GM12878 (cell line): Measurements from ENCODE around the gene C19orf67. TPM values are rescaled to one million over a fixed set of nuclear protein-coding genes. Genes with fewer than 3 reads are reported as not detected.

Experiments
- BRCA1 ChIP-seq: IDR thresholded peaks from 2 replicates; pipeline ENCODE4 v1.6.1; 2011; ENCODE audit warnings: low read depth, low read length, improper control_type of control experiment
- CHD1 ChIP-seq: IDR thresholded peaks from 2 replicates; pipeline ENCODE4 v1.6.1; 2012; ENCODE audit warnings: low read depth, low read length, improper control_type of control experiment
- CREM ChIP-seq: IDR thresholded peaks from 2 replicates; pipeline ENCODE4 v1.6.1; 2014; ENCODE audit warnings: antibody characterized with exemption, low read depth
- CUX1 ChIP-seq: IDR thresholded peaks from 2 replicates; pipeline ENCODE4 v1.6.1; 2012; ENCODE audit warnings: improper control_type of control experiment, low read depth, low read length; ENCODE audit not compliant: insufficient replicate concordance
- ETV6 ChIP-seq, 2 experiments: fragments of 450-650 bp in 1 of 2; IDR thresholded peaks in 1 of 2; conservative IDR thresholded peaks in 1 of 2; 2 replicates each; pipeline ENCODE4 v1.6.1; 2014; ENCODE audit warnings: antibody characterized with exemption in 1 of 2, borderline replicate concordance in 1 of 2, low read depth in 1 of 2, mild to moderate bottlenecking in 1 of 2, moderate library complexity in 1 of 2
- LARP7 ChIP-seq: fragments of 450-650 bp; IDR thresholded peaks from 2 replicates; pipeline ENCODE4 v1.6.1; 2017; ENCODE audit warnings: mild to moderate bottlenecking
- MEF2A ChIP-seq: IDR thresholded peaks from 2 replicates; pipeline ENCODE4 v1.6.1; 2011; ENCODE audit warnings: low read depth, mild to moderate bottlenecking, low read length, moderate library complexity; ENCODE audit not compliant: insufficient read depth
- MYB ChIP-seq: fragments of 150-350 bp; IDR thresholded peaks from 2 replicates; pipeline ENCODE4 v1.6.1; 2014; ENCODE audit warnings: mild to moderate bottlenecking, low read depth, low read length, borderline replicate concordance
- NR2C1 ChIP-seq: fragments of 450-650 bp; IDR thresholded peaks from 2 replicates; pipeline ENCODE4 v1.6.1; 2017; ENCODE audit warnings: antibody characterized with exemption, mild to moderate bottlenecking, moderate library complexity
- NRF1 ChIP-seq: conservative IDR thresholded peaks from 2 replicates; pipeline ENCODE4 v1.6.1; 2011; ENCODE audit warnings: mild to moderate bottlenecking, low read depth, low read length, improper control_type of control experiment
- RFX5 ChIP-seq: IDR thresholded peaks from 2 replicates; pipeline ENCODE4 v1.6.1; 2011; ENCODE audit warnings: low read depth, low read length, improper control_type of control experiment
- SMAD5 ChIP-seq: IDR thresholded peaks from 2 replicates; pipeline ENCODE4 v1.6.1; 2016; ENCODE audit warnings: antibody characterized with exemption, low read depth
- SUZ12 ChIP-seq: fragments of 200-600 bp; sonication (generic); IDR thresholded peaks from one replicate; pipeline ENCODE4 v1.6.1; 2018; ENCODE audit warnings: antibody characterized with exemption, mild to moderate bottlenecking; ENCODE audit not compliant: unreplicated experiment
- TAF1 ChIP-seq: IDR thresholded peaks from 2 replicates; pipeline ENCODE4 v1.6.1; 2011; ENCODE audit warnings: mild to moderate bottlenecking, low read depth, low read length, borderline replicate concordance
- polyA plus RNA-seq, 11 experiments: library from polyadenylated mRNA; depleted of rRNA in 4 of 11; unstranded in 6 of 11; stranded (reverse) in 5 of 11; fragments of >200 nt; fragmentation: Nextera tagmentation in 4 of 11; fragmentation: Illumina TruSeq in 1 of 11; extraction: Ambion mirVana in 4 of 11; extraction: Trizol in 1 of 11; gene quantifications; 1 replicate in 1 of 11; 2 replicates in 10 of 11; pipeline versions ENCODE4 v1.2.1 to v1.2.3, GENCODE V29; 2011 to 2016; ENCODE audit warnings: inconsistent platforms in 2 of 11, missing spikeins in 2 of 11, low read depth in 1 of 11
- total RNA-seq, 4 experiments: library from RNA; depleted of rRNA in 3 of 4; stranded (reverse); fragments of >200 nt in 3 of 4; fragmentation: Illumina TruSeq in 1 of 4; extraction: Trizol in 1 of 4; gene quantifications; 2 replicates each; pipeline versions ENCODE4 v1.2.1 to v1.2.3, GENCODE V29; 2013 to 2021
- TF ChIP-seq, protein P1 (sequence below): fragments of 450-650 bp; IDR thresholded peaks from 2 replicates; pipeline ENCODE4 v1.6.1; 2018; ENCODE audit warnings: mild to moderate bottlenecking, low read depth, moderate library complexity; ENCODE audit not compliant: partially characterized antibody
- TF ChIP-seq, protein P2 (sequence below): fragments of 450-650 bp; IDR thresholded peaks from 2 replicates; pipeline ENCODE4 v1.6.1; 2014; ENCODE audit warnings: mild to moderate bottlenecking

Gene C19orf67
- total and polyA plus RNA-seq, 10 of the 15 experiments (the other 5 are each of a cell fraction or from before 2014, with no cell fraction given) = 0.14 TPM; not detected in 9

DNA sequence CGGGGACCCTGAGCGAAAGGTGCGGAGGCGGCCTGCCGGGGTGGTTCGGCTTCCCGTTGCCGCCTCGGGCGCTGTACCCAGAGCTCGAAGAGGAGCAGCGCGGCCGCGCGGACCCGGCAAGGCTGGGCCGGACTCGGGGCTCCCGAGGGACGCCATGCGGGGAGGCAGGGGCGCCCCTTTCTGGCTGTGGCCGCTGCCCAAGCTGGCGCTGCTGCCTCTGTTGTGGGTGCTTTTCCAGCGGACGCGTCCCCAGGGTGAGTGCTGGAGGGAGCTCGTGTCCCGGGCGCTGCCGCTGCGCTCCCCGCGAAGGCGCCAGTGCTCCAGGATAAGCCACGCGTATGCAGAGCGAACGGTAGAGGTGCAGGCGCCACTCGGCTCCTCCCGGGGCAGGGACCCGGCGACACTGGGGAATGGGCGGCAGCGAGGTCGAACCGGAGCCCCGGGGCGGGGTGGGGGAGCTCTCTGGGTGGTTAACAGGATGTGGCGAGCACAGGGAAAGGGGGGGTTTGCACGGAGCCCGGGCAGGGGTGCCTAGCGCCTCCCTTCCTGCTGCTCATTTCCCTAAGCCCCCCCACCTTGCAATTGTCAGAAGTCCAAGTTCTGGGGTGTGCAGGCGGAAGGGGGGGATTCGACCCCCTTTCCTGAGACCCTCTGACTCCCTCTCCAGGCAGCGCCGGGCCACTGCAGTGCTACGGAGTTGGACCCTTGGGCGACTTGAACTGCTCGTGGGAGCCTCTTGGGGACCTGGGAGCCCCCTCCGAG, 53.7 kb downstream of the C19orf67 start, which contains the start of gene IL27RA (continued):
- no peak for TF ChIP-seq NRF1
- no peak for TF ChIP-seq ETV6 (conservative IDR thresholded peaks at IDR 0.05 in 1 of 2, IDR thresholded peaks at IDR 0.05 in 1 of 2; ENCODE audit: borderline replicate concordance in 1 of 2, low read depth in 1 of 2)
- no peak for TF ChIP-seq BRCA1
- TF ChIP-seq, protein P1, sequence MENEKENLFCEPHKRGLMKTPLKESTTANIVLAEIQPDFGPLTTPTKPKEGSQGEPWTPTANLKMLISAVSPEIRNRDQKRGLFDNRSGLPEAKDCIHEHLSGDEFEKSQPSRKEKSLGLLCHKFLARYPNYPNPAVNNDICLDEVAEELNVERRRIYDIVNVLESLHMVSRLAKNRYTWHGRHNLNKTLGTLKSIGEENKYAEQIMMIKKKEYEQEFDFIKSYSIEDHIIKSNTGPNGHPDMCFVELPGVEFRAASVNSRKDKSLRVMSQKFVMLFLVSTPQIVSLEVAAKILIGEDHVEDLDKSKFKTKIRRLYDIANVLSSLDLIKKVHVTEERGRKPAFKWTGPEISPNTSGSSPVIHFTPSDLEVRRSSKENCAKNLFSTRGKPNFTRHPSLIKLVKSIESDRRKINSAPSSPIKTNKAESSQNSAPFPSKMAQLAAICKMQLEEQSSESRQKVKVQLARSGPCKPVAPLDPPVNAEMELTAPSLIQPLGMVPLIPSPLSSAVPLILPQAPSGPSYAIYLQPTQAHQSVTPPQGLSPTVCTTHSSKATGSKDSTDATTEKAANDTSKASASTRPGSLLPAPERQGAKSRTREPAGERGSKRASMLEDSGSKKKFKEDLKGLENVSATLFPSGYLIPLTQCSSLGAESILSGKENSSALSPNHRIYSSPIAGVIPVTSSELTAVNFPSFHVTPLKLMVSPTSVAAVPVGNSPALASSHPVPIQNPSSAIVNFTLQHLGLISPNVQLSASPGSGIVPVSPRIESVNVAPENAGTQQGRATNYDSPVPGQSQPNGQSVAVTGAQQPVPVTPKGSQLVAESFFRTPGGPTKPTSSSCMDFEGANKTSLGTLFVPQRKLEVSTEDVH = no peak
- peak; percentile 82 for TF ChIP-seq LARP7
- TF ChIP-seq CHD1 = no peak; the same call in 1 of the 2 replicates
- TF ChIP-seq, protein P2, sequence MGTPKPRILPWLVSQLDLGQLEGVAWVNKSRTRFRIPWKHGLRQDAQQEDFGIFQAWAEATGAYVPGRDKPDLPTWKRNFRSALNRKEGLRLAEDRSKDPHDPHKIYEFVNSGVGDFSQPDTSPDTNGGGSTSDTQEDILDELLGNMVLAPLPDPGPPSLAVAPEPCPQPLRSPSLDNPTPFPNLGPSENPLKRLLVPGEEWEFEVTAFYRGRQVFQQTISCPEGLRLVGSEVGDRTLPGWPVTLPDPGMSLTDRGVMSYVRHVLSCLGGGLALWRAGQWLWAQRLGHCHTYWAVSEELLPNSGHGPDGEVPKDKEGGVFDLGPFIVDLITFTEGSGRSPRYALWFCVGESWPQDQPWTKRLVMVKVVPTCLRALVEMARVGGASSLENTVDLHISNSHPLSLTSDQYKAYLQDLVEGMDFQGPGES = no peak; the same call in 1 of the 2 replicates
- TF ChIP-seq MEF2A = no peak
- no peak for TF ChIP-seq NR2C1
- no peak for TF ChIP-seq CUX1
- TF ChIP-seq MYB = no peak
- TF ChIP-seq CREM = no peak
- no peak for TF ChIP-seq RFX5
- TF ChIP-seq SMAD5 = peak; percentile 57; the same call in 1 of the 2 replicates
- peak; percentile 42; the same call in 1 of the 2 replicates for TF ChIP-seq TAF1
- TF ChIP-seq SUZ12 = no peak
